HepG2 (cell line): ENCODE measurements around the gene ARL11. TPM values are rescaled to one million over a fixed set of nuclear protein-coding genes. Genes with fewer than 3 reads are reported as not detected.
A peak's percentile ranks its signal among the peaks of the same experiment; 100 is the strongest.

Experiments
- GZF1 ChIP-seq: sonication (generic); formaldehyde crosslinking; IDR thresholded peaks from 2 replicates; pipeline ENCODE4 v1.5.1; 2020; ENCODE audit warnings: mild to moderate bottlenecking, missing genetic modification reagents
- NCOA5 ChIP-seq: sonication (generic); formaldehyde crosslinking; IDR thresholded peaks from 2 replicates; pipeline ENCODE4 v1.4.0; 2020; ENCODE audit warnings: missing genetic modification reagents
- NONO ChIP-seq, 2 experiments: fragments of 450-650 bp in 1 of 2; sonication (generic) in 1 of 2; formaldehyde crosslinking in 1 of 2; IDR thresholded peaks in 1 of 2; conservative IDR thresholded peaks in 1 of 2; 2 replicates each; pipeline versions ENCODE4 v1.6.1 to v1.8.0; 2017 to 2022; ENCODE audit warnings: mild to moderate bottlenecking in 1 of 2, missing genetic modification reagents in 1 of 2, moderate library complexity in 1 of 2
- PHF20 ChIP-seq: sonication (generic); formaldehyde crosslinking; IDR thresholded peaks from 2 replicates; pipeline ENCODE4 v1.5.0; 2020; ENCODE audit warnings: mild to moderate bottlenecking, missing genetic modification reagents
- TCF7L2 ChIP-seq: IDR thresholded peaks from 2 replicates; pipeline ENCODE4 v1.6.1; 2011; ENCODE audit warnings: mild to moderate bottlenecking, low read depth, low read length, moderate library complexity
- ZBTB20 ChIP-seq: sonication (generic); formaldehyde crosslinking; IDR thresholded peaks from 2 replicates; pipeline ENCODE4 v1.8.1; 2023; ENCODE audit warnings: missing genetic modification reagents, low read depth, mild to moderate bottlenecking, borderline replicate concordance
- ZNF335 ChIP-seq: sonication (generic); formaldehyde crosslinking; IDR thresholded peaks from 2 replicates; pipeline ENCODE4 v1.4.0; 2020; ENCODE audit warnings: missing genetic modification reagents
- ZNF569 ChIP-seq: sonication (generic); formaldehyde crosslinking; IDR thresholded peaks from 2 replicates; pipeline ENCODE4 v1.5.0; 2020; ENCODE audit warnings: mild to moderate bottlenecking, missing genetic modification reagents, moderate library complexity, borderline replicate concordance
- polyA plus RNA-seq, 8 experiments: library from polyadenylated mRNA; depleted of rRNA in 3 of 8; stranded (reverse) in 7 of 8; unstranded in 1 of 8; fragments of >200 nt; fragmentation: Illumina TruSeq in 4 of 8; extraction: Trizol in 4 of 8; gene quantifications; 2 replicates each; pipeline versions ENCODE4 v1.2.1 to v1.2.3, GENCODE V29; 2011 to 2016; ENCODE audit warnings: low read depth in 4 of 8, missing spikeins in 1 of 8, mixed read lengths in 1 of 8; ENCODE audit not compliant: insufficient read depth in 1 of 8
- total RNA-seq, 5 experiments: library from RNA; depleted of rRNA; stranded (reverse); fragments of >200 nt; fragmentation: Illumina TruSeq; extraction: Trizol; gene quantifications; 2 replicates each; pipeline ENCODE4 v1.2.3, GENCODE V29; 2016; ENCODE audit warnings: low read depth in 1 of 5
- TF ChIP-seq, protein P1 (sequence below): sonication (generic); formaldehyde crosslinking; IDR thresholded peaks from 2 replicates; pipeline ENCODE4 v1.8.0; 2022; ENCODE audit warnings: mild to moderate bottlenecking, missing genetic modification reagents, borderline replicate concordance
- TF ChIP-seq, protein P2 (sequence below): sonication (generic); formaldehyde crosslinking; IDR thresholded peaks from 2 replicates; pipeline ENCODE4 v1.9.0; 2021; ENCODE audit warnings: missing genetic modification reagents, borderline replicate concordance
- TF ChIP-seq, protein P3 (sequence below): IDR thresholded peaks from 2 replicates; pipeline ENCODE4 v1.4.0; 2020; ENCODE audit warnings: mild to moderate bottlenecking, missing genetic modification reagents
- TF ChIP-seq, protein P4 (sequence below): sonication (generic); formaldehyde crosslinking; IDR thresholded peaks from 2 replicates; pipeline ENCODE4 v1.5.0; 2020; ENCODE audit warnings: missing genetic modification reagents, mild to moderate bottlenecking, borderline replicate concordance
- TF ChIP-seq, protein P5 (sequence below): sonication (generic); formaldehyde crosslinking; IDR thresholded peaks from 2 replicates; pipeline ENCODE4 v1.5.1; 2020; ENCODE audit warnings: missing genetic modification reagents, mild to moderate bottlenecking, borderline replicate concordance
- TF ChIP-seq, protein P6 (sequence below): sonication (generic); formaldehyde crosslinking; IDR thresholded peaks from 2 replicates; pipeline ENCODE4 v1.5.1; 2020; ENCODE audit warnings: mild to moderate bottlenecking, missing genetic modification reagents, moderate library complexity

ARL11 gene
- total and polyA plus RNA-seq, 2 of the 13 experiments (the other 11 are each of a cell fraction or from before 2014, with no cell fraction given): 0.04 to 0.22 TPM

DNA sequence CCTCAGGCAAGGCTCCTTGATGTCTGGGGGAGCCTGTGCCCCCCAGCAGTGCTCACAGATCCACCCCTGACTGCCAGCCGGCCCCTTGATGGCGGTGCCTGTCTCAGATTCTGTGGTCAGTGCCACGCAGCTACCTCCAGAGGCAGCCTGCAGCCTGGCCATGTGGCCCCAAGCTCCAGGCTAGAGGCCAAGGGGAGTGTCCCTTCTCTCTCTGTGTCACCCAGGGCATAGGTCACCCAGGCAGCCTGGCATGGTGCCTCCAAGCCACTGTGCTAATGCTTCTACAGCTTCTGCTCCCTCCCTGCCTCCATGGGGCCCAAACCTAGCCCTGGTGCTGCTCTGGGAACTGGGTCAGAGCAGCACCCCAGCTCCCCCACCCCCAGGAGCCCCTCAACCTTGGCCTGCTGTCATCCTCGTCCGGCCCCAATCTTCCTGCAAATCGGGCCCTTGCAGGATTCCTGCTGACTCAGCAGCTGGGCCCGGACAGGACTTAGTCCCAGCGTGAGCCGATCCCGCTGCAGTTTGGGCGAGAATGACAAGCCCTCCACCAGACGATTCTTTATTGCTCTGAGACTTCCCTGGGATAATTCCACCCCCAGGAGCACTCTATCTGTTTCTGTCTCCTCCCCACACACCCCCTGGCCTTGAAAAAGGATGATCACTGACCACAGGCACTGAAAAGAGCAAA is 2.8 kb upstream of the ARL11 start (continued):
- no peak for TF ChIP-seq NONO (IDR thresholded peaks at IDR 0.05)
- no peak for TF ChIP-seq NONO (CRISPR knock-in tag; conservative IDR thresholded peaks at IDR 0.05)
- TF ChIP-seq TCF7L2: no peak
- TF ChIP-seq, protein P1, sequence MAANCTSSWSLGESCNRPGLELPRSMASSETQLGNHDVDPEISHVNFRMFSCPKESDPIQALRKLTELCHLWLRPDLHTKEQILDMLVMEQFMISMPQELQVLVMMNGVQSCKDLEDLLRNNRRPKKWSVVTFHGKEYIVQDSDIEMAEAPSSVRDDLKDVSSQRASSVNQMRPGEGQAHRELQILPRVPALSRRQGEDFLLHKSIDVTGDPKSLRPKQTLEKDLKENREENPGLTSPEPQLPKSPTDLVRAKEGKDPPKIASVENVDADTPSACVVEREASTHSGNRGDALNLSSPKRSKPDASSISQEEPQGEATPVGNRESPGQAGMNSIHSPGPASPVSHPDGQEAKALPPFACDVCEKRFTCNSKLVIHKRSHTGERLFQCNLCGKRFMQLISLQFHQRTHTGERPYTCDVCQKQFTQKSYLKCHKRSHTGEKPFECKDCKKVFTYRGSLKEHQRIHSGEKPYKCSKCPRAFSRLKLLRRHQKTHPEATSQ (CRISPR knock-in tag): no peak
- 0 out of 2 replicates have a peak, but pooled peaks have one; percentile 23 for TF ChIP-seq ZNF335
- TF ChIP-seq, protein P2, sequence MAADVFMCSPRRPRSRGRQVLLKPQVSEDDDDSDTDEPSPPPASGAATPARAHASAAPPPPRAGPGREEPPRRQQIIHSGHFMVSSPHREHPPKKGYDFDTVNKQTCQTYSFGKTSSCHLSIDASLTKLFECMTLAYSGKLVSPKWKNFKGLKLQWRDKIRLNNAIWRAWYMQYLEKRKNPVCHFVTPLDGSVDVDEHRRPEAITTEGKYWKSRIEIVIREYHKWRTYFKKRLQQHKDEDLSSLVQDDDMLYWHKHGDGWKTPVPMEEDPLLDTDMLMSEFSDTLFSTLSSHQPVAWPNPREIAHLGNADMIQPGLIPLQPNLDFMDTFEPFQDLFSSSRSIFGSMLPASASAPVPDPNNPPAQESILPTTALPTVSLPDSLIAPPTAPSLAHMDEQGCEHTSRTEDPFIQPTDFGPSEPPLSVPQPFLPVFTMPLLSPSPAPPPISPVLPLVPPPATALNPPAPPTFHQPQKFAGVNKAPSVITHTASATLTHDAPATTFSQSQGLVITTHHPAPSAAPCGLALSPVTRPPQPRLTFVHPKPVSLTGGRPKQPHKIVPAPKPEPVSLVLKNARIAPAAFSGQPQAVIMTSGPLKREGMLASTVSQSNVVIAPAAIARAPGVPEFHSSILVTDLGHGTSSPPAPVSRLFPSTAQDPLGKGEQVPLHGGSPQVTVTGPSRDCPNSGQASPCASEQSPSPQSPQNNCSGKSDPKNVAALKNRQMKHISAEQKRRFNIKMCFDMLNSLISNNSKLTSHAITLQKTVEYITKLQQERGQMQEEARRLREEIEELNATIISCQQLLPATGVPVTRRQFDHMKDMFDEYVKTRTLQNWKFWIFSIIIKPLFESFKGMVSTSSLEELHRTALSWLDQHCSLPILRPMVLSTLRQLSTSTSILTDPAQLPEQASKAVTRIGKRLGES (CRISPR knock-in tag): no peak
- TF ChIP-seq, protein P3, sequence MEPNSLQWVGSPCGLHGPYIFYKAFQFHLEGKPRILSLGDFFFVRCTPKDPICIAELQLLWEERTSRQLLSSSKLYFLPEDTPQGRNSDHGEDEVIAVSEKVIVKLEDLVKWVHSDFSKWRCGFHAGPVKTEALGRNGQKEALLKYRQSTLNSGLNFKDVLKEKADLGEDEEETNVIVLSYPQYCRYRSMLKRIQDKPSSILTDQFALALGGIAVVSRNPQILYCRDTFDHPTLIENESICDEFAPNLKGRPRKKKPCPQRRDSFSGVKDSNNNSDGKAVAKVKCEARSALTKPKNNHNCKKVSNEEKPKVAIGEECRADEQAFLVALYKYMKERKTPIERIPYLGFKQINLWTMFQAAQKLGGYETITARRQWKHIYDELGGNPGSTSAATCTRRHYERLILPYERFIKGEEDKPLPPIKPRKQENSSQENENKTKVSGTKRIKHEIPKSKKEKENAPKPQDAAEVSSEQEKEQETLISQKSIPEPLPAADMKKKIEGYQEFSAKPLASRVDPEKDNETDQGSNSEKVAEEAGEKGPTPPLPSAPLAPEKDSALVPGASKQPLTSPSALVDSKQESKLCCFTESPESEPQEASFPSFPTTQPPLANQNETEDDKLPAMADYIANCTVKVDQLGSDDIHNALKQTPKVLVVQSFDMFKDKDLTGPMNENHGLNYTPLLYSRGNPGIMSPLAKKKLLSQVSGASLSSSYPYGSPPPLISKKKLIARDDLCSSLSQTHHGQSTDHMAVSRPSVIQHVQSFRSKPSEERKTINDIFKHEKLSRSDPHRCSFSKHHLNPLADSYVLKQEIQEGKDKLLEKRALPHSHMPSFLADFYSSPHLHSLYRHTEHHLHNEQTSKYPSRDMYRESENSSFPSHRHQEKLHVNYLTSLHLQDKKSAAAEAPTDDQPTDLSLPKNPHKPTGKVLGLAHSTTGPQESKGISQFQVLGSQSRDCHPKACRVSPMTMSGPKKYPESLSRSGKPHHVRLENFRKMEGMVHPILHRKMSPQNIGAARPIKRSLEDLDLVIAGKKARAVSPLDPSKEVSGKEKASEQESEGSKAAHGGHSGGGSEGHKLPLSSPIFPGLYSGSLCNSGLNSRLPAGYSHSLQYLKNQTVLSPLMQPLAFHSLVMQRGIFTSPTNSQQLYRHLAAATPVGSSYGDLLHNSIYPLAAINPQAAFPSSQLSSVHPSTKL (CRISPR knock-in tag): peak; percentile 35; the same call in 1 of the 2 replicates
- no peak for TF ChIP-seq ZBTB20
- TF ChIP-seq NCOA5 (CRISPR knock-in tag): no peak
- peak; percentile 54; the same call in 1 of the 2 replicates for TF ChIP-seq PHF20 (CRISPR knock-in tag)
- TF ChIP-seq, protein P4, sequence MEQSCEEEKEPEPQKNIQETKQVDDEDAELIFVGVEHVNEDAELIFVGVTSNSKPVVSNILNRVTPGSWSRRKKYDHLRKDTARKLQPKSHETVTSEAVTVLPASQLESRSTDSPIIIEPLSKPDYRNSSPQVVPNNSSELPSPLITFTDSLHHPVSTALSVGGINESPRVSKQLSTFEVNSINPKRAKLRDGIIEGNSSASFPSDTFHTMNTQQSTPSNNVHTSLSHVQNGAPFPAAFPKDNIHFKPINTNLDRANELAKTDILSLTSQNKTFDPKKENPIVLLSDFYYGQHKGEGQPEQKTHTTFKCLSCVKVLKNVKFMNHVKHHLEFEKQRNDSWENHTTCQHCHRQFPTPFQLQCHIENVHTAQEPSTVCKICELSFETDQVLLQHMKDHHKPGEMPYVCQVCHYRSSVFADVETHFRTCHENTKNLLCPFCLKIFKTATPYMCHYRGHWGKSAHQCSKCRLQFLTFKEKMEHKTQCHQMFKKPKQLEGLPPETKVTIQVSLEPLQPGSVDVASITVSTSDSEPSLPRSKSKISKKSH (CRISPR knock-in tag): peak; percentile 80; the same call in 1 of the 2 replicates
- TF ChIP-seq GZF1 (CRISPR knock-in tag): no peak
- TF ChIP-seq, protein P5, sequence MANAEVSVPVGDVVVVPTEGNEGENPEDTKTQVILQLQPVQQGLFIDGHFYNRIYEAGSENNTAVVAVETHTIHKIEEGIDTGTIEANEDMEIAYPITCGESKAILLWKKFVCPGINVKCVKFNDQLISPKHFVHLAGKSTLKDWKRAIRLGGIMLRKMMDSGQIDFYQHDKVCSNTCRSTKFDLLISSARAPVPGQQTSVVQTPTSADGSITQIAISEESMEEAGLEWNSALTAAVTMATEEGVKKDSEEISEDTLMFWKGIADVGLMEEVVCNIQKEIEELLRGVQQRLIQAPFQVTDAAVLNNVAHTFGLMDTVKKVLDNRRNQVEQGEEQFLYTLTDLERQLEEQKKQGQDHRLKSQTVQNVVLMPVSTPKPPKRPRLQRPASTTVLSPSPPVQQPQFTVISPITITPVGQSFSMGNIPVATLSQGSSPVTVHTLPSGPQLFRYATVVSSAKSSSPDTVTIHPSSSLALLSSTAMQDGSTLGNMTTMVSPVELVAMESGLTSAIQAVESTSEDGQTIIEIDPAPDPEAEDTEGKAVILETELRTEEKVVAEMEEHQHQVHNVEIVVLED (CRISPR knock-in tag): peak; percentile 29; the same call in 1 of the 2 replicates
- TF ChIP-seq ZNF569 (CRISPR knock-in tag): no peak
- TF ChIP-seq, protein P6, sequence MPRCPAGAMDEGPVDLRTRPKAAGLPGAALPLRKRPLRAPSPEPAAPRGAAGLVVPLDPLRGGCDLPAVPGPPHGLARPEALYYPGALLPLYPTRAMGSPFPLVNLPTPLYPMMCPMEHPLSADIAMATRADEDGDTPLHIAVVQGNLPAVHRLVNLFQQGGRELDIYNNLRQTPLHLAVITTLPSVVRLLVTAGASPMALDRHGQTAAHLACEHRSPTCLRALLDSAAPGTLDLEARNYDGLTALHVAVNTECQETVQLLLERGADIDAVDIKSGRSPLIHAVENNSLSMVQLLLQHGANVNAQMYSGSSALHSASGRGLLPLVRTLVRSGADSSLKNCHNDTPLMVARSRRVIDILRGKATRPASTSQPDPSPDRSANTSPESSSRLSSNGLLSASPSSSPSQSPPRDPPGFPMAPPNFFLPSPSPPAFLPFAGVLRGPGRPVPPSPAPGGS (CRISPR knock-in tag): no peak
